ENCODE results near the gene BCAS1.

Gene BCAS1

DNA sequence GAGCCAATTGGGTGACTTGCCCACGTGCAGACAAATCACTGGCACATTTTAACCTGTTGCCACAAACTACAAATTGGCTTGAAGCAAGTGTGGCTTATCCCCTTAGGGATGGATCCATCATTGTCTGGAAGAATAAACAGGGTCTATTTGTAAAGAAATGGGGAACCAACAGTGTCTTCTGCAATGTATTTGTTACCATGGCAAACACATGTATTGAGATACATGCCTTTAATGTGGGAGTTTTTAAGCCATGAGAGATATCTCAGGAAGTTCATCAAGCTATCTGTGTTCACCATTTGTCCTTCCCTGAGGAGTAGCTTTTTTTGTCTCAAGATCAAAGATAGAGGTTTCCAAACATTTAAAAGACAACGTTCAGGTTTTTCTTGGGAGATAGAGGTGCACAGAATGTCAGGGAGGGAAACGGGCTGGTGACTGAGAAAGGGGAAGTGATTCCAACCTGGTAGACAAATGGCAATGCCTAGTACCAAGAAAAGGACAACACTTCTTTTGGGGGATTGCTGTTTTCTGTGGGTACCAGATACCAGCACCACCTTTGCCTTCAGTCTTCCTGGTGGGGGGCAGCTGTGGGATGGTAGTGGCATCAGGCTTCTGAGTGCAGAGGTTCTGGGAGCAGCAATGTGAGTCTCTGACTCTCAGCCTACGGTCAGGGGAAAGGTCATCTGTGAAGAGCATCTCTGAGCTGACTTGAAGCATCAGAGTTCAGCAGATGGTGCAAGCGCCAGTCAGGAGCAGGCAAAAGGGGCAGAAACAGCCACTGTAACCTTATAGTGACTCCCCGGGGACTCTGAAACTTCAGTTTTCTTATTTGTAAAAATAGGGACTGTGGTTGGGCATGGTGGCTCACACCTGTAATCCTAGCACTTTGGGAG, 20.1 kb upstream of the BCAS1 start:
- no peak for DNase-seq (ENCODE audit: low read depth)
- no peak overlapping the region for H3K4me3 ChIP-seq (ENCODE audit: low read length)
- no peak for TF ChIP-seq CTCF (IDR thresholded peaks at IDR 0.05; ENCODE audit: insufficient read depth, low read depth, low read length, missing control alignments)

- TF ChIP-seq CTCF (IDR thresholded peaks at IDR 0.05; ENCODE audit: insufficient read depth, low read depth, low read length, missing control alignments) = no peak
- no peak for DNase-seq (ENCODE audit: low read depth)
- no peak overlapping the region for H3K4me3 ChIP-seq (ENCODE audit: low read length)
Measured at GRCh38 chr20:54088430-54088829, 18.0 kb upstream of the BCAS1 start.

DNA sequence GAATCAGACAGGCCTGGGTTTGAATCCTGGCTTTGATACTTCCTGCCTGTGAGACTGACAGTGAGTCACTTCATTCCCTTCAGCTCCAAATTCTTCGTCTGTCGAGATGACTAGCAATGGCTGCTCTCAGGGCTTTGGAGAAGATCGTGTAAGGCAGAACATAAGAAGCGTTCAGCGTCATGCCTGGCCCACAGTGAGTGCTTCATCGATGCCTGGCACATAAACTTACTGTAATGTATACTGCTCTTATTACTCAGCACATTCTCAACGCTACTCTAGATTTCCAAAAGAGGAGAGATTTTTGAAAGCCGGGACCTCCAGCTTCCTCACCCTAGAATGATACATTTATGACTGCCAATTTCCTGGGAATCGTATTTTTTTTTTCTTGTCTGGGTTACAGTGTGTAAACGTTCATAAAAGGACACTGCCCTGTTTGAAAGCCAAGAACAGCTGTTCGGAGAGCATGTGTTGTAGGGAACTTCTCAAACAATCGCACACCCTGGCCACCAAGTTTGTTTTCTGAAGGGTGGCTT, 16.2 kb upstream of the BCAS1 start:
- no peak overlapping the region for H3K4me3 ChIP-seq (ENCODE audit: low read length)
- no peak for TF ChIP-seq CTCF (IDR thresholded peaks at IDR 0.05; ENCODE audit: insufficient read depth, low read depth, low read length, missing control alignments)
- DNase-seq (ENCODE audit: low read depth) = peak; percentile 47

DNA sequence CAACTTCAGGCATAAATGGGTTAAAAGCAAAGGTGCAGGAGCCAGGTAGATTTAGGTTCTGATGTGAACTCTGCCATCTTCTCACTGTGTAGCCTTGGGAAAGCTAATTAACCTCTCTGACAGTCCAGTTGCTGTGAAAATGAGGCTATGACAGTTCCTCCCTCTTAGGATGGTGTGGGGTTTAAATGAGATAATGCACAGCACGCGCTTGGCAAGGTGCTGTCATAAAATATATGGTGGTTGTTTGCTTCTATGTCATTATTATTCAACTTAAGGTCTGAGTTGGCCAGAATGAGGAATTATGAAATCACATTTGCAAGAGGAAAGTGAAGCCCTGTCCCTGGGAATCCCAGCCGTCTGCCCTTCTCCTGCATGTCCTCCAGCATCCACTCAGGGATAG, 15.5 kb upstream of the BCAS1 start:
- no peak for TF ChIP-seq CTCF (IDR thresholded peaks at IDR 0.05; ENCODE audit: insufficient read depth, low read depth, low read length, missing control alignments)
- no peak overlapping the region for H3K4me3 ChIP-seq (ENCODE audit: low read length)
- no peak for DNase-seq (ENCODE audit: low read depth)

DNA sequence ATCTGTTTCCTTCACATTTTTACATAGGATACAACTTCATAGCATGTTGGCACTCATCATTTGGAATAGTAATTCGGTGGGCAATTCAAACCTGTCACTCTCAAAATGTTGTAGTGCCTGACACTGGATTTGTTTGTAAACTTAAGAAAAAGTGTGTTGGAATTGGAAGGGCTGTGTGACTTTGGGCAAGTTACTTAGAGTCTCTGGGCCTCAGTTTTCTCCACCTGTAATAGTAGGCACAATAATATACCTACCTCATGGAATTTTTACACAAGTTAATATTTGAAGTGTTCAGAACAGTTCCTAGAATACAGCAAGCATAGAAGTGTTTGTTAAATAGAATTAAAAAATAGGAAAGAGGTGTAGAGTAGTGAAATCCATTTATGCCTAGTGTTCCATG, 15.0 kb upstream of the BCAS1 start:
- TF ChIP-seq CTCF (IDR thresholded peaks at IDR 0.05; ENCODE audit: insufficient read depth, low read depth, low read length, missing control alignments) = no peak
- no peak overlapping the region for H3K4me3 ChIP-seq (ENCODE audit: low read length)
- no peak for DNase-seq (ENCODE audit: low read depth)

GRCh38 chr20:54084727-54085388, 14.5 kb upstream of the BCAS1 start:
- no peak for DNase-seq (ENCODE audit: low read depth)
- no peak overlapping the region for H3K4me3 ChIP-seq (ENCODE audit: low read length)
- no peak for TF ChIP-seq CTCF (IDR thresholded peaks at IDR 0.05; ENCODE audit: insufficient read depth, low read depth, low read length, missing control alignments)
